ENCODE results near the gene GCNT4.

DNA sequence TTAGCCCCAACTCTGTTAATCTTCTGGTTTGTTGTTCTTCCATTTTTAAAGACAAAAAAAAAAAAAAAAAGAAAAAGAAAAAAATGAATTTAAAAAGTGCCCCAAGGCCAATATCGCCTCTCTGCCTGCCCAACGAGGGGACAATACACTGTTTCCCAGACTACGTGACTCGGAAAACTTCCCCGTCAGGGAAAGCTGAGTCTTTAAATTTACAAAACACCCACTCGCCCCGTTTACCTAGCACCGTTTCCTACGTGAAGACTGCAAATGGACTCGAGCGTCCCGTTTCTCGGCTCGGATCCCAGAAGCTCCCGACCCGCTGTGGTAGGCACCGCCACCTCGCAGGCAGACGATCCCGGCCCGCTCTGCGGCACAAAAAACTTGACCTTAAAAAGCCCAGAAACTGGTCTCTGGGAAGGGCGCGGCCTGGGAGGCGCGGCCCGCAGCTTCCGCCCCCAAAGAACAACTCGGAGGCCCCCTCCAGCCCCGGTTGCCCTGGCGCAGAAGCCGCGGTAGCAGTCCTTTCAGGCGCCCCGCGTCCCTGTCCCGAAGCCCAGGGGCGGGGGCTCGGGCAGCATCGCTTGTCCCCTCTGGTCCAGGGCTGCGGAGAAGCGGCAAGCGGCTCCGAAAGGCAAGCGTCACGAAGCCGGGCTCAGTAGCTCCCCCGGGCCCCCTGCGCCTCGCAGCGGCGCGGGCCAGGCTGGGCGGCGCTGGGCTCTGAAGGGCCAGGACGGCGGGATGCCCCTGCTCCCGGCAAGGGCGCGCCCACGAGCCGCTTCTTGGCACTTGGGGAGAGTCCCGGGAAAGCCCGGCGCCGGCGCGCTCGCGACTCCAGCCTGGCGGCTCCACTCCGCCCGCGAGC lies at the start of gene GCNT4:
- TF ChIP-seq, protein P1, sequence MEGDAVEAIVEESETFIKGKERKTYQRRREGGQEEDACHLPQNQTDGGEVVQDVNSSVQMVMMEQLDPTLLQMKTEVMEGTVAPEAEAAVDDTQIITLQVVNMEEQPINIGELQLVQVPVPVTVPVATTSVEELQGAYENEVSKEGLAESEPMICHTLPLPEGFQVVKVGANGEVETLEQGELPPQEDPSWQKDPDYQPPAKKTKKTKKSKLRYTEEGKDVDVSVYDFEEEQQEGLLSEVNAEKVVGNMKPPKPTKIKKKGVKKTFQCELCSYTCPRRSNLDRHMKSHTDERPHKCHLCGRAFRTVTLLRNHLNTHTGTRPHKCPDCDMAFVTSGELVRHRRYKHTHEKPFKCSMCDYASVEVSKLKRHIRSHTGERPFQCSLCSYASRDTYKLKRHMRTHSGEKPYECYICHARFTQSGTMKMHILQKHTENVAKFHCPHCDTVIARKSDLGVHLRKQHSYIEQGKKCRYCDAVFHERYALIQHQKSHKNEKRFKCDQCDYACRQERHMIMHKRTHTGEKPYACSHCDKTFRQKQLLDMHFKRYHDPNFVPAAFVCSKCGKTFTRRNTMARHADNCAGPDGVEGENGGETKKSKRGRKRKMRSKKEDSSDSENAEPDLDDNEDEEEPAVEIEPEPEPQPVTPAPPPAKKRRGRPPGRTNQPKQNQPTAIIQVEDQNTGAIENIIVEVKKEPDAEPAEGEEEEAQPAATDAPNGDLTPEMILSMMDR (conservative IDR thresholded peaks at IDR 0.05): no peak
- no peak for TF ChIP-seq ZFX (IDR thresholded peaks at IDR 0.05)
